Inflammatory macrophage (primary cell): Measurements from ENCODE around the gene PRKN.

Experiments used
- DNase-seq, 2 donors: peaks; one replicate each; pipeline ENCODE4 v3.0.0-alpha.2; 2020 to 2022

The PRKN gene

GRCh38 chr6:161948462-161948861, 779.1 kb downstream of the PRKN start:
- no peak for DNase-seq

GRCh38 chr6:161947371-161947770, 780.2 kb downstream of the PRKN start:
- no peak for DNase-seq

- DNase-seq: no peak
Observed at GRCh38 chr6:161946461-161946860, 781.1 kb downstream of the PRKN start.

GRCh38 chr6:161943561-161943960, 784.0 kb downstream of the PRKN start:
- no peak for DNase-seq

- no peak for DNase-seq
Observed at GRCh38 chr6:161941565-161941964, 786.0 kb downstream of the PRKN start.

- no peak for DNase-seq
Observed at GRCh38 chr6:161940519-161940918, 787.0 kb downstream of the PRKN start.

GRCh38 chr6:161926324-161926723, 801.2 kb downstream of the PRKN start:
- no peak for DNase-seq

- no peak for DNase-seq
Observed at GRCh38 chr6:161924516-161925116, 803.0 kb downstream of the PRKN start.

GRCh38 chr6:161922631-161923119, 804.9 kb downstream of the PRKN start:
- DNase-seq: peak; percentile 47 to 80

GRCh38 chr6:161921602-161922395, 805.8 kb downstream of the PRKN start:
- peak; percentile 5 to 21 for DNase-seq

GRCh38 chr6:161919691-161920090, 807.9 kb downstream of the PRKN start:
- DNase-seq: no peak

GRCh38 chr6:161918628-161919205, 808.8 kb downstream of the PRKN start:
- DNase-seq: no peak

GRCh38 chr6:161918109-161918531, 809.4 kb downstream of the PRKN start:
- no peak for DNase-seq

- DNase-seq: no peak
Observed at GRCh38 chr6:161917645-161918044, 809.9 kb downstream of the PRKN start.

GRCh38 chr6:161915456-161915964, 812.1 kb downstream of the PRKN start:
- DNase-seq: no peak

- DNase-seq: peak in 1 of 2 donors; percentile 34
Observed at GRCh38 chr6:161908872-161909271, 818.7 kb downstream of the PRKN start.

- peak; percentile 32 to 70 for DNase-seq
Observed at GRCh38 chr6:161906571-161906970, 821.0 kb downstream of the PRKN start.

GRCh38 chr6:161903584-161904212, 823.9 kb downstream of the PRKN start:
- no peak for DNase-seq

- DNase-seq: no peak
Observed at GRCh38 chr6:161901740-161902426, 825.7 kb downstream of the PRKN start.

- no peak for DNase-seq
Observed at GRCh38 chr6:161894436-161894835, 833.1 kb downstream of the PRKN start.

GRCh38 chr6:161891542-161891941, 836.0 kb downstream of the PRKN start:
- no peak for DNase-seq

- DNase-seq: no peak
Observed at GRCh38 chr6:161890832-161891297, 836.7 kb downstream of the PRKN start.
